Fibroblast of mammary gland (primary cell): ENCODE measurements around the gene POGK.

Experiments used
- DNase-seq: peaks from one replicate; pipeline ENCODE4 v3.0.0-alpha.2; 2010; ENCODE audit warnings: low read depth
- H3K4me3 ChIP-seq: 2 replicates; pipeline ENCODE4 v1.5.1; 2011; ENCODE audit warnings: low read depth, mild to moderate bottlenecking, low read length, moderate library complexity; ENCODE audit not compliant: control insufficient read depth
- TF ChIP-seq, protein P1 (sequence below): conservative IDR thresholded peaks from 2 replicates; pipeline ENCODE4 v1.5.1; 2011; ENCODE audit warnings: low read depth, low read length, inconsistent platforms; ENCODE audit not compliant: control insufficient read depth, insufficient read depth

Gene POGK

DNA sequence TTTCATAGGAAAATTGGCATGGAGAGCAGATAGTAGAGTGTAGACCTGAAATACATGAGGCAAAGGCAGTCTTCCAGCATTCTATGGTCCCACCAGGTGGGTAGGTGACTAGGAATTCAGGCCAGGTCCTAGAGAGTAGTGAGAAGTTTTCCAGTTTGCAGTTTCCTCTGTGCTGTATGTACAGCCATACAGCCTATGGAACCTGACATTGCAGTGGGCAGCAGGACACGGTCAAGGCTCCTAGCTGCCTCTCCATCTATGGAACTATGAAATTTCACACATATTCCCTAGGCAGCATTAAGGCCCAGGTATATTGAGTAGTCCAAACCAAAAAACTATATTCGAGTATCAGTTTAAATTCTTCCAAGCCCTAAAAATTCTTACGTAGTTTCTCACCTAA lies 16.3 kb downstream of the POGK start:
- TF ChIP-seq, protein P1, sequence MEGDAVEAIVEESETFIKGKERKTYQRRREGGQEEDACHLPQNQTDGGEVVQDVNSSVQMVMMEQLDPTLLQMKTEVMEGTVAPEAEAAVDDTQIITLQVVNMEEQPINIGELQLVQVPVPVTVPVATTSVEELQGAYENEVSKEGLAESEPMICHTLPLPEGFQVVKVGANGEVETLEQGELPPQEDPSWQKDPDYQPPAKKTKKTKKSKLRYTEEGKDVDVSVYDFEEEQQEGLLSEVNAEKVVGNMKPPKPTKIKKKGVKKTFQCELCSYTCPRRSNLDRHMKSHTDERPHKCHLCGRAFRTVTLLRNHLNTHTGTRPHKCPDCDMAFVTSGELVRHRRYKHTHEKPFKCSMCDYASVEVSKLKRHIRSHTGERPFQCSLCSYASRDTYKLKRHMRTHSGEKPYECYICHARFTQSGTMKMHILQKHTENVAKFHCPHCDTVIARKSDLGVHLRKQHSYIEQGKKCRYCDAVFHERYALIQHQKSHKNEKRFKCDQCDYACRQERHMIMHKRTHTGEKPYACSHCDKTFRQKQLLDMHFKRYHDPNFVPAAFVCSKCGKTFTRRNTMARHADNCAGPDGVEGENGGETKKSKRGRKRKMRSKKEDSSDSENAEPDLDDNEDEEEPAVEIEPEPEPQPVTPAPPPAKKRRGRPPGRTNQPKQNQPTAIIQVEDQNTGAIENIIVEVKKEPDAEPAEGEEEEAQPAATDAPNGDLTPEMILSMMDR: no peak
- H3K4me3 ChIP-seq: no peak overlapping the region
- no peak for DNase-seq

DNA sequence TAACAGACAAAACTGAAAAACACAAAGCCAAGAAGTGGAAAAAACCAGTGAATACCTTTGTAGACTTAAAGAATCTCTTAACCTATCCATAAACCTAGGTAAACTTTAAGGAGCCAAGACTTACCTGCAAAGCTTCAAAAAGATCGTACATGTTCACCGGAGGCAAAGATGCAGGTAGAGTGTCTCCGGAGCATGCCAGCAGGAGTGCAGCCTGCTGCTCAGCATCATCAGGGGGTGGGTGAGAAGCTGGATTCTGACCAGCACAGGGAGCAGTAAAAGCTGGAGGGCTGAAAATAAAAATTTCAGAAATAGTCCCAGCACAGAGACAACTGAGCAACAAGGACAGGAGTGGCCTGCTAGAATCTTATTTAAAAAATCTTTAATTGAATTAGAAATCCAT lies 18.7 kb downstream of the POGK start:
- TF ChIP-seq, protein P1: no peak

DNA sequence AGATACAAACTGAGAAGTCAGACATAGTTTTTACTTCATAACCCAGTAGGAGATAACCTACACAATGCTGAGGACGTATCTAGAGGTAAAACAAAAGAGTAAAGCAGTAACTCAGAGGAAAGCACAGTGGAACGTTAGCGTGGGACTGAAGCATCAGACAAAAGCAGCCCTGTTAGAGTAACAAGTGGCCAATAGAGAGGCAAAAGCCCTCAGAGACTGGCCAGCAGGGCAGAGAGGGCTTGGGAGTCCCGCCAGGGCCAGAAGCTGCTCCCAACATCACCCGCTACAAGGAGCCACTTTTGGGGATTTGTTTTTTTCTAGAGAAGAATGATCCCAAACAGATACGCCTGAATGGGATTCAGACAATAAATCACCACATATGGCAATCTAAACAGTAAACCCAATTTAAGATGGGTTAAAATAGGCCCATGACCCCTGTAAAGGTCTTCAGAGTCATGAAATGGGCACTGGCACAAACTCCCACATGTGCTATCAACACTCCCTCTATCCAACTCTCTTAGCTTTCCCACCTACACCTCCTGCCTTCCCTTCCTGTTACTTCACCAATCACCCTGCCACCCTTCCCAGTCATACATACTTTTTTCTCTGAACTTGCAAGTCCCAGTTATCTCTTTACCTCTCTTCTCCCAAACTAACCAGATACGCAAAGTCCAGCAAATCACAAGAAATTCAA lies 19.6 kb downstream of the POGK start:
- H3K4me3 ChIP-seq: no peak overlapping the region
- no peak for DNase-seq
- TF ChIP-seq, protein P1: no peak

More for the DNA sequence above, 18.7 kb downstream of the POGK start:
- no peak for DNase-seq
- no peak overlapping the region for H3K4me3 ChIP-seq

DNA sequence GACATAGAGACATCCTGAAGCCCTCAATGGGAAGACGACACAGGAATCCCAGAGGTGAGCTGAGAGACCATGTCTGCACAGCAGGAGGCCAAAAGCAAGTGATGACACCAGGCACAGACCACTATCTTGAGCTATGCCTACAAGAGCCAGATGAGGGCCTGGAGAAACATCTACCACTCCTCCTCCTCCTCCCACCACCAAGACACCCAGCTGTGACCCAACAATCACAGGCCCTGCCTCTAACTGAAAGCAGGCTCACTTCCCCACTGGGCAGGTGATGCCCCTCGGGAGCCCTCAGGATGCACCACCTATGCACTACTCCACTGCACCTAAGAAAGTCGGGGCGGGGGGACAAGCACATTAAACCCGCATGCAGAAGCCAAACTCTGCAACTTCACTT lies 20.3 kb downstream of the POGK start:
- DNase-seq: no peak
- no peak overlapping the region for H3K4me3 ChIP-seq
- TF ChIP-seq, protein P1: no peak

DNA sequence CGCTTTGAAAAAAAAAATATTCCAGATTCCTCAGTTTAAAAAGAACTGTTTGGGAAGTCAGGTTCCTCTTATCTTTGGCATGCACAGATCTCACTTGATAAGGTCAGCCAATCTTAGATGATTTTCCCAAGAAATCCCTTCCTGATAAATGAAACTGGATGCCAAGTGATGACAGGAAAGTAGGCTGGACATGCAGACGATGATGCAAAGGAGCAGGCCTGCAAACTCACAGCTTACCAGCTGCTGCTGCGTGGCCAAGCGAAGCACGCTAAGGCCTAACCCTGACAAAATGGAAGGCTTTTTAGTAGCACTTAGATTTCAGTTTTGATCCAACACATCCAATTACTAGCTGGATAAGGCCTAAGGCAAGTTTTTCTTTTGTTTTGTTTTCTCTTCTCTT lies 26.7 kb downstream of the POGK start:
- no peak overlapping the region for H3K4me3 ChIP-seq
- TF ChIP-seq, protein P1: no peak
- peak; percentile 76 for DNase-seq

DNA sequence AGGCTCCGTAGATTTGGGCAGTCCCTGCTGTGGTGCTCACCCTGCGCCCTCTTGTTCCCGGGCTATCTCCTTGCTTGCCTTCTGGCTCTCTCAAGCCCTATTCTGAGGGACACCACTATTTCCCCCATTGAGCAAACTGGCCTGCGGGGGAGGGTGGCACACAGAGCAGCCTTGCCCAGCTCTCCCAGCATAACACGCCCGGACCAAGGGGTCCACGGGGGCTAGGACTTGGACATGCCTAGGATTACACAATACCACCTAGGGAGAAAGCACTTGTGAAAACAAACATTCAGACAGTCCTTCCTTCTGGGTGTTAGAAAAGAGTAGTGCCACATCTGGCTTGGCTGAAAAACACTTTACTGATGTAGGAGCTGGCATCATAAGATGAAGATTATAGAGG lies 29.4 kb downstream of the POGK start:
- no peak for DNase-seq
- no peak overlapping the region for H3K4me3 ChIP-seq
- TF ChIP-seq, protein P1: no peak
